ENCODE measurements around the gene CRY1. TPM values are rescaled to one million over a fixed set of nuclear protein-coding genes. Genes with fewer than 3 reads are reported as not detected.

CRY1 gene
- total RNA-seq, 2 experiments from 2014 or later = 26.6 to 27.8 TPM

DNA sequence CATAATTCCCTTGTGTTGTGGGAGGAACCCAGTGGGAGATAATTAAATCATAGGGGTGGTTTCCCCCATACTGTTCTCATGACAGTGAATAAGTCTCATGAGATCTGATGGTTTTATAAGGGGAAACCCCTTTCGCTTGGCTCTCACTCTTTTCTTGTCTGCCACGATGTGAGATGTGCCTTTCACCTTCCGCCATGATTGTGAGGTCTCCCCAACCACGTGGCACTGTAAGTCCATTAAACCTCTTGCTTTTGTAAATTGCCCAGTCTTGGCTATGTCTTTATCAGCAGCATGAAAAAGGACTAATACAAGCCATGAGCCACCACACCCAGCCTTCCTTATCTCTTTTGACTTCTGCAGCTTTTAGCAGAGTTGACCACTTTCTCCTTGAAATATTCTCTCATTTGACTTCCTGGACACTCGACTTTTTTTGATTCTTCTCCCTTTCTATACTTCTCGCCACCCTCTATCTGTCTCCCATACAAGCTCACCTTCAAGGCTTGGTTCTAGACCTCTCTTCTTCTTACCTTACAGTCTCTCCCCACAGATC is 108.7 kb downstream of the CRY1 start:
- Mint-ChIP-seq H3K27ac (peak overlapping the region; percentile 1), H3K4me3 (no peak overlapping the region), H3K27me3 (no peaks in the 10 kb centered on the region), H3K4me1 (ENCODE audit: low read depth) (peaks cover 41% of the 10 kb centered on the region), H3K9me3 (peaks cover 16% of the 10 kb centered on the region), H3K36me3 (ENCODE audit: low read depth) (peaks cover 24% of the 10 kb centered on the region)
- POLR2A ChIA-PET = interaction anchor here (0.7 to 3.4 kb wide), 3 partner anchors 29 to 399 kb away, joined by 4 to 11 read pairs (median 4); partner anchors contain the start of gene TMEM263
- ATAC-seq (no peak), DNase-seq (peak; percentile 36)
- CTCF ChIA-PET = interaction anchor here (1.7 kb wide), 1 partner anchor 120 kb away, joined by 8 read pairs; no protein-coding TSS in a partner anchor
- TF ChIP-seq, protein P1, sequence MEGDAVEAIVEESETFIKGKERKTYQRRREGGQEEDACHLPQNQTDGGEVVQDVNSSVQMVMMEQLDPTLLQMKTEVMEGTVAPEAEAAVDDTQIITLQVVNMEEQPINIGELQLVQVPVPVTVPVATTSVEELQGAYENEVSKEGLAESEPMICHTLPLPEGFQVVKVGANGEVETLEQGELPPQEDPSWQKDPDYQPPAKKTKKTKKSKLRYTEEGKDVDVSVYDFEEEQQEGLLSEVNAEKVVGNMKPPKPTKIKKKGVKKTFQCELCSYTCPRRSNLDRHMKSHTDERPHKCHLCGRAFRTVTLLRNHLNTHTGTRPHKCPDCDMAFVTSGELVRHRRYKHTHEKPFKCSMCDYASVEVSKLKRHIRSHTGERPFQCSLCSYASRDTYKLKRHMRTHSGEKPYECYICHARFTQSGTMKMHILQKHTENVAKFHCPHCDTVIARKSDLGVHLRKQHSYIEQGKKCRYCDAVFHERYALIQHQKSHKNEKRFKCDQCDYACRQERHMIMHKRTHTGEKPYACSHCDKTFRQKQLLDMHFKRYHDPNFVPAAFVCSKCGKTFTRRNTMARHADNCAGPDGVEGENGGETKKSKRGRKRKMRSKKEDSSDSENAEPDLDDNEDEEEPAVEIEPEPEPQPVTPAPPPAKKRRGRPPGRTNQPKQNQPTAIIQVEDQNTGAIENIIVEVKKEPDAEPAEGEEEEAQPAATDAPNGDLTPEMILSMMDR (IDR thresholded peaks at IDR 0.05) = no peak
- intact Hi-C loops (cut with micrococcal nuclease) = loop anchor here (10.0 kb wide), 1 partner anchor 110 kb away; the partner anchor contains the start of gene CRY1

DNA sequence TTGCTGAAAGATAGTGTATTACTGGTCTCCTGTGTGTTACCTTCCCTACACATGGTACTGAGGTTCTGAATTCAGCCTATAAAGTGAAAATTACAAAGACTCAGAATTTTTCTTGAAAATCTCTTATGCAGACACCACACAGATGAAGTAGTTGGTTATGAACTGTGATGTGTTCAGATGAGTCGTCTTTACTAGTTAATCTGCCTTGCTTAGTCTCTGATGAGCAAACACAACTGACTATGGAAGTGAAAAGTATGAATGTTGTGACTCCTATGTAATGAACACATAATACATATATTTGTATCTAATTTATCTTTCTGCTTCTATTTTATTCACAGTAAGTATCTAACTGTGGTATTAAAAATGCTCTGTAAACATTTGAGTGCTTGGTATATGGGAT is 111.1 kb downstream of the CRY1 start:
- Mint-ChIP-seq H3K4me3 (no peak overlapping the region), H3K27me3 (no peaks in the 10 kb centered on the region), H3K27ac (no peak overlapping the region), H3K4me1 (ENCODE audit: low read depth) (peaks cover 36% of the 10 kb centered on the region), H3K9me3 (peaks cover 16% of the 10 kb centered on the region), H3K36me3 (ENCODE audit: low read depth) (peaks cover 26% of the 10 kb centered on the region)
- ChIA-PET CTCF (no interaction called here), POLR2A (no interaction called here)
- DNase-seq = no peak
- intact Hi-C loops (cut with micrococcal nuclease) = loop anchor here (10.0 kb wide), 1 partner anchor 113 kb away; the partner anchor contains the start of gene CRY1
- ATAC-seq = no peak
- TF ChIP-seq, protein P1 (IDR thresholded peaks at IDR 0.05) = no peak

DNA sequence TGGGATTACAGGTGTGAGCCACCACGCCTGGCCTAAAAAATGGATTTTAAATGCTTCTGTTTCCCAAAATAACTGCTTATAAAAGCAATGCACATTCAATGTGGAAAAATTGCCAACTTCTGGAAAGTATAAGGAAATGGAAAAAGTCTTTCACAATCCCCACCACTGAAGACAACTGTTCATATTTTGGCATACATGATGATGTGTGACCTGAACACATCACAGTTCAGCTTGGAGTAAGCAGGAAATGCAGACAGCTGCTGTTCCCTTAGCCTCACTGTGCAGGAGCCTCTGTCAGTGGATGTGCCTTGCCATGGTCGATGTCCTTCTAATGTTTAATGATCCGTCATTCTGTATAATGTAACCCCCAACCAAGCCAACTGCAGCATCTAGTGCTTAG is 111.6 kb downstream of the CRY1 start:
- CTCF ChIA-PET = no interaction called here
- H3K27me3 Mint-ChIP-seq = no peaks in the 10 kb centered on the region
- H3K4me1 Mint-ChIP-seq (ENCODE audit: low read depth) = peaks cover 36% of the 10 kb centered on the region
- no peak for ATAC-seq
- no peak overlapping the region for H3K4me3 Mint-ChIP-seq
- no peak for DNase-seq
- intact Hi-C loops (cut with micrococcal nuclease) = loop anchor here (10.0 kb wide), 1 partner anchor 113 kb away; the partner anchor contains the start of gene CRY1
- peaks cover 26% of the 10 kb centered on the region for H3K36me3 Mint-ChIP-seq (ENCODE audit: low read depth)
- no peak overlapping the region for H3K27ac Mint-ChIP-seq
- POLR2A ChIA-PET = no interaction called here
- H3K9me3 Mint-ChIP-seq = peaks cover 16% of the 10 kb centered on the region
- TF ChIP-seq, protein P1 (IDR thresholded peaks at IDR 0.05) = no peak

DNA sequence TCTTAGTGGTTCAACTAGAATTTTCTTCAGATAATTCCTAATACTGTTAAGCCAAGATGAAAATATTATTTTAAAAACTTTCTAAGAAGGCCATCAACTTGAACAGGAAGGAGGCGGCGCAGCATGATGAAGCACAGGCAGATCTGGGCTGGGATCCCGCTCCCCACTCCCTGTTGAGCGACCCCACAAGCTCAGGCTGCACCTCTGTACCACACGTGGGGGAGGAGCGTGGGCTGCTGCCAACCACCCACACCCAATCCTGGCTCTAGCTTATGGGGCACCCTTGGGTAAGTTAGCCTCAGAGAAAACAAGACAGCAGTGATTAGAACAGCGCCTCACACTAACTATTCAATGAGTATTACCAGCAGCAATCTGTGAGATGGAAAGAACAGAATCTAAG is 112.4 kb downstream of the CRY1 start:
- intact Hi-C loops (cut with micrococcal nuclease) = loop anchor here (10.0 kb wide), 1 partner anchor 114 kb away; the partner anchor contains the start of gene CRY1

More for the DNA sequence above, 112.4 kb downstream of the CRY1 start:
- Mint-ChIP-seq H3K27ac (no peak overlapping the region), H3K4me1 (ENCODE audit: low read depth) (peaks cover 35% of the 10 kb centered on the region), H3K4me3 (no peak overlapping the region), H3K36me3 (ENCODE audit: low read depth) (peaks cover 29% of the 10 kb centered on the region), H3K9me3 (peaks cover 16% of the 10 kb centered on the region), H3K27me3 (no peaks in the 10 kb centered on the region)
- no peak for ATAC-seq
- TF ChIP-seq, protein P1 (IDR thresholded peaks at IDR 0.05) = no peak
- DNase-seq = no peak
- CTCF ChIA-PET = no interaction called here
- POLR2A ChIA-PET = no interaction called here

All from activated CD8-positive, alpha-beta T cell treated with anti-CD3 and anti-CD28 coated beads for 36 hours (primary cell).